Epithelial cell of proximal tubule (primary cell): ENCODE measurements around the gene AIFM3. TPM values are rescaled to one million over a fixed set of nuclear protein-coding genes. Genes with fewer than 3 reads are reported as not detected.

Experiments
- DNase-seq: peaks from one replicate; pipeline ENCODE4 v3.0.0-alpha.2; 2011; ENCODE audit warnings: low read depth
- H3K4me3 ChIP-seq: 2 replicates; pipeline ENCODE4 v1.5.1; 2011; ENCODE audit warnings: low read depth, mild to moderate bottlenecking, low read length
- CTCF ChIP-seq: conservative IDR thresholded peaks from 2 replicates; pipeline ENCODE4 v1.5.1; 2012; ENCODE audit warnings: low read depth, mild to moderate bottlenecking, low read length
- total RNA-seq: library from RNA; depleted of rRNA; stranded (reverse); fragments of >200 nt; gene quantifications from 2 replicates; pipeline ENCODE4 v1.2.3, GENCODE V29; 2015

The AIFM3 gene
- total RNA-seq, 1 donor from 2014 or later: 1.8 TPM

- no peak for DNase-seq
- H3K4me3 ChIP-seq: no peak overlapping the region
- no peak for TF ChIP-seq CTCF
These were observed 7.4 kb downstream of the AIFM3 start for GRCh38 chr22:20974336-20974955.

GRCh38 chr22:20975541-20976290 is 8.7 kb downstream of the AIFM3 start:
- DNase-seq: no peak
- H3K4me3 ChIP-seq: no peak overlapping the region
- no peak for TF ChIP-seq CTCF

- no peak for DNase-seq
- no peak overlapping the region for H3K4me3 ChIP-seq
- no peak for TF ChIP-seq CTCF
These were observed 9.3 kb downstream of the AIFM3 start for GRCh38 chr22:20976291-20976877.

GRCh38 chr22:20977019-20977418 is 10.0 kb downstream of the AIFM3 start:
- no peak for DNase-seq
- no peak for TF ChIP-seq CTCF
- no peak overlapping the region for H3K4me3 ChIP-seq

- DNase-seq: no peak
- H3K4me3 ChIP-seq: no peak overlapping the region
- no peak for TF ChIP-seq CTCF
These were observed 10.6 kb downstream of the AIFM3 start for GRCh38 chr22:20977516-20978170.

GRCh38 chr22:20978419-20978818 is 11.4 kb downstream of the AIFM3 start:
- no peak for DNase-seq
- TF ChIP-seq CTCF: no peak

More at GRCh38 chr22:20978419-20978818, 11.4 kb downstream of the AIFM3 start:
- no peak overlapping the region for H3K4me3 ChIP-seq
